T-helper 2 cell treated with Interferon-gamma antibody and Interleukin-4, amounts not matched to agents 5 μg/mL and 100 μg/mL, for 36 hours (primary cell): ENCODE data around the gene ARFGEF2.
"Not testable (repeated sequence)": the region's sequence is repeated elsewhere in the genome, so short reads cannot be mapped to it uniquely, and the experiment has no call there.

Experiments
- DNase-seq: peaks from one replicate; pipeline ENCODE4 v3.0.0; 2021; ENCODE audit warnings: low spot score
- H3K27ac Mint-ChIP-seq: one replicate; pipeline ENCODE4 v1.8.0; 2021; ENCODE audit warnings: mild to moderate bottlenecking, mixed read lengths
- H3K27me3 Mint-ChIP-seq: one replicate; pipeline ENCODE4 v1.8.0; 2021; ENCODE audit warnings: low read depth, mixed read lengths
- H3K36me3 Mint-ChIP-seq: one replicate; pipeline ENCODE4 v1.8.0; 2021; ENCODE audit warnings: low read depth, mixed read lengths
- H3K4me1 Mint-ChIP-seq: one replicate; pipeline ENCODE4 v1.8.0; 2021; ENCODE audit warnings: low read depth, mixed read lengths
- H3K4me3 Mint-ChIP-seq: one replicate; pipeline ENCODE4 v1.8.0; 2022; ENCODE audit warnings: mild to moderate bottlenecking, moderate library complexity, mixed read lengths
- H3K9me3 Mint-ChIP-seq: one replicate; pipeline ENCODE4 v1.8.0; 2021; ENCODE audit warnings: mixed read lengths

The ARFGEF2 gene

DNA sequence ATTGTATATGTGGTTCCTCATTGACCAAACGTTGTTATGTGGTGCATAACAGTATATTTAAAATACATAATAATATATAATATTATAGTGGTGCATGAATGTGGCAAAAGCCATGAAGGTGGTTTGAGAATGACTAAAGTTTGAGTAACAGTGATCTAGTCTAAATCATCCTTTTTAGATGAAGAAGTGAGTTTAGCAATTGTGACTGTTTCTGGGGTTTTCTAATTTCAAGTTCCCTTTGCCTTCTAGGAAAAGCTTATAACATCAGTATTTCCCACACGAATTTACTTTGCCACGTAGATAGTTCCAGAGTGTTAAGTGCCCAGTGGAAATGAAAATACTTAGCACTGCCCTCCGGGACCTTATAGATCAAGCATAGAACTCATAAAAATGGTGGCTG lies 40.9 kb downstream of the ARFGEF2 start:
- peaks cover 20% of the 10 kb centered on the region for H3K36me3 Mint-ChIP-seq
- H3K27ac Mint-ChIP-seq = no peak overlapping the region
- DNase-seq = no peak
- H3K27me3 Mint-ChIP-seq = no peaks in the 10 kb centered on the region
- H3K4me1 Mint-ChIP-seq = no peaks in the 10 kb centered on the region
- H3K4me3 Mint-ChIP-seq = no peak overlapping the region
- no peaks in the 10 kb centered on the region for H3K9me3 Mint-ChIP-seq

DNA sequence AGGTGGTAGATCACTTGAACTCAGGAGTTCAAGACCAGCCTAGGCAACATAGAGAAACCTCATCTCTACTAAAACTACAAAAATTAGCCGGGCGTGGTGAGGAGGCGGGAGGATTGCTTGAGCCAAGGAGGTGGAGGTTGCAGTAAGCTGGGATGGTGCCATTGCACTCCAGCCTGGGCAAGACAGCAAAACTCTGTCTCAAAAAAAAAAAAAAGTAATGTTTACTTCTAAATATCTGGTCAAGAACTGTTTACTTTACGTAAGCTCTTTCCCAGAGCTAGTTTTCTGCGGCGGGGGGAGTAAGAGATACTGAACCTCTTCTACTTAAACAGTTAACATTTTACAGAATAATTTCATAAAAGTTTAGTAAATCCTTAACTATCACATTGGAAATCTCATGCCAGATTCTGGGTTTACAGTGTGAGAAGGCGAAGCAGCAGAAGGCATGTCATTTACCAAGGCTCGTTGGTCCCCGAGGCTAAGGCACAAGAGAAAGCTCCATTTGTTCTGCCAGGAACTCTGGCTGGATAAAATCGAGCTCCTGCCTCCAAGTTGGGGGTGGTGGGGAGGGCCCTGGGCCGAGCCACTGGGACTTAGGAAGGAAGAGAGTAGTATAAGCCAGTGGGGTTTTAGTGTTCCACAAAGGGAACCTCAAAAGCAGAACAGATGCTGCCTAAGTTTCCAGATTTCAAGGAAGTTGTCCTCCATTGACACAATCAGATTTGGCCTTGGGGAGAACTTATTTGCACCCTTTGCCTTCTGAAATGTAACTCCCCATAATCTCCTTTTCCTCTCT lies 41.7 kb downstream of the ARFGEF2 start:
- Mint-ChIP-seq H3K27ac (no peak overlapping the region), H3K4me1 (no peaks in the 10 kb centered on the region), H3K4me3 (no peak overlapping the region), H3K9me3 (no peaks in the 10 kb centered on the region), H3K36me3 (peaks cover 19% of the 10 kb centered on the region), H3K27me3 (no peaks in the 10 kb centered on the region)
- DNase-seq = no peak

DNA sequence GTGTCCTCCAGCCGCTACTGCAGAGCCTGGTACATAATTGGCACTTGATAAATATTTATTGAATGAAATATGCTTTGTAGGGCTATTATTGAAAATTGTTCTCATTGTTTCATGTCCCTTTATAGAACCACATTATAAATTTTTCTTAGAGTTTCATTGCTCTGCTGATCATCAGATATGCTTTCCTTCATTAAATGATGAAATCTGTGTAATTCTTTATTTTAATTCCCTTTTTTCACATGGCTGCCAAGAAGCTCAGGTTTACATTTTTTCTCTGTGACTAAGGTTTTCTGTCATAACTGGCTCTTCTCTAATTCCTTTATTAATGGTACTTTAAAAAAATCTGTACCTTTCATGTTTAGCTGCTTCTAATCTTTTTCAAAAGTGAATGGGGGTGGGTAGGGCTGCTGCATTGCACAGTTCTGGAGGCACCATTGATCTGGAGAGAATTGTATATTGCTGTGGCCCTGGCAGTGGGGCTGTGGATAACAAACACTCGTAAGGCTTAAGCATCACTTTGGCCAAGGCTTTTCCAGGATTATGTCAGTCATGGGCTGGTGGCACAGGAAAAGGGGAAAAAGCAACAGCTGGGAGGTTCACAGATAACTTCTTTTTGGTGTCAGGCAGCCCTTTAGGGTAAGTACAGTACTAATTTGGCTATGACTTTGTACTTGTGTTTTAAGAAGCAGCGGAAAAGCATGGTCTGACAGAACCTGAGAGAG lies 43.8 kb downstream of the ARFGEF2 start:
- Mint-ChIP-seq H3K27me3 (no peaks in the 10 kb centered on the region), H3K9me3 (no peaks in the 10 kb centered on the region), H3K36me3 (peaks cover 28% of the 10 kb centered on the region), H3K27ac (no peak overlapping the region), H3K4me3 (no peak overlapping the region), H3K4me1 (no peaks in the 10 kb centered on the region)
- DNase-seq = no peak

DNA sequence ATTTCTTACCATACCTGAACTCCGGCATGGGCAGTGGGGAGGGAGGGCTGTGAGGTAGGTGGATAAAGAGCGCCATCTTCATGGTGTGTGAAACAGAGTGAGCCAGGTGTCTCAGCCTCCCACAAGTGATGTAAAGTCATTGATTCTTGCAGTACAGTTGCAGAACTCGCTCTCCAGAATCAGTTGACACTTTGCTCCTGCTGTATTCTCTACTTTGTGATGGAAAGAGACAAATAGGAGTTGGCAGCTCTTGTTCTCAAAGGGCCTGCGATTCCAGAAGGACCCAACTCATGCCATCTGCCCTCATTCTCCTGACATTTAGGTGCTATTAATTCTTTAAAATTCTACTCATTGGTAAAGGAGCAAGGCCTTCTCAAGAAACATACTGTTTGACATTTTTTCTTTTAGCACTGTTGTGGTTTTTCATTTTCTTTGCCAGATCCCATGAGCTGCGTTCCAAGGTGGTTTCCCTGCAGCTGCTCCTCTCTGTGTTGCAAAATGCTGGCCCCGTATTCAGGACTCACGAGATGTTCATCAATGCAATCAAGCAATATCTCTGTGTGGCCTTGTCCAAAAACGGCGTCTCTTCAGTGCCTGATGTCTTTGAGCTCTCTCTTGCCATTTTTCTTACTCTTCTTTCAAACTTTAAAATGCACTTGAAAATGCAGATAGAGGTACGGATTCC lies 49.3 kb downstream of the ARFGEF2 start:
- H3K27ac Mint-ChIP-seq = no peak overlapping the region
- H3K36me3 Mint-ChIP-seq = peaks cover 33% of the 10 kb centered on the region
- no peaks in the 10 kb centered on the region for H3K27me3 Mint-ChIP-seq
- H3K9me3 Mint-ChIP-seq = no peaks in the 10 kb centered on the region
- no peaks in the 10 kb centered on the region for H3K4me1 Mint-ChIP-seq
- no peak overlapping the region for H3K4me3 Mint-ChIP-seq
- no peak for DNase-seq

DNA sequence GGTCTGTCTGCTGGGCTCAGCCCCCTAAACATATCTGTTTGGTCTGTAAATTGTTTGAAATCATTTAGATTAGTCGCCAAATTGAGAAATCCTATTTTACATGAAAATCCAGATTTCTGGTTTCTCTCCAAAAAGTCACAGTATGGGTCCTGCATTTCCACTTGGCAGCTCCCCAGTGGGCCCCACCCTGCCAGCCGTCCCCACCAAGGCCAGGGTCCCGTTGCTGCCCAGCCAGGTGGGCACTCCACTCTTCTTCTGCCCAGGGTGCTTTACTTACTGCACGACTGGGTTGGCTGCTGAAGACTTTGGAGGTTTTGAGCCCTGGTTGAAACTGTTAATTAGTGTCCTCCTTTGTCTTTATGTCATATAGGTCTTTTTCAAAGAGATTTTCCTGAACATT lies 50.4 kb downstream of the ARFGEF2 start:
- DNase-seq = no peak
- Mint-ChIP-seq H3K9me3 (no peaks in the 10 kb centered on the region), H3K4me1 (no peaks in the 10 kb centered on the region), H3K36me3 (peaks cover 38% of the 10 kb centered on the region), H3K27ac (no peak overlapping the region), H3K4me3 (no peak overlapping the region), H3K27me3 (no peaks in the 10 kb centered on the region)

DNA sequence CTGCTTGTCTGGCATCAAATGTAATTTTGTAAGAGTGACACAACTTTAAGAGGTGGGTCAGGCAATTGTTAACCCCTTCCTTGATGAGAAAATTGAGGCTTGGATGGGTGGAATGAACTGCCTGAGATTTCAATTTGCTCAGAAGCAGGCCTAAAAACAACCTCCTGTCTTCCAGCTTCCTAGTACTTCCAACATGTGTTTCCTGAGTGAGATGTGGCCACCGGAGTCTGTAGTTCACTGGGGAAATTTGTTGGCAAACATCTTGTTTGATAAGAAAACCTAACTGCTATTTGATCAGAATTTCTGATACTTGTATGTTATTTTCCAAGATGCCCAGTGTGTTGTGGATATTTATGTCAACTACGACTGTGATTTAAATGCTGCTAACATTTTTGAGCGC lies 51.3 kb downstream of the ARFGEF2 start:
- H3K4me1 Mint-ChIP-seq = no peaks in the 10 kb centered on the region
- H3K27ac Mint-ChIP-seq = no peak overlapping the region
- H3K27me3 Mint-ChIP-seq = no peaks in the 10 kb centered on the region
- H3K36me3 Mint-ChIP-seq = peaks cover 43% of the 10 kb centered on the region
- no peak overlapping the region for H3K4me3 Mint-ChIP-seq
- DNase-seq = no peak
- no peaks in the 10 kb centered on the region for H3K9me3 Mint-ChIP-seq

DNA sequence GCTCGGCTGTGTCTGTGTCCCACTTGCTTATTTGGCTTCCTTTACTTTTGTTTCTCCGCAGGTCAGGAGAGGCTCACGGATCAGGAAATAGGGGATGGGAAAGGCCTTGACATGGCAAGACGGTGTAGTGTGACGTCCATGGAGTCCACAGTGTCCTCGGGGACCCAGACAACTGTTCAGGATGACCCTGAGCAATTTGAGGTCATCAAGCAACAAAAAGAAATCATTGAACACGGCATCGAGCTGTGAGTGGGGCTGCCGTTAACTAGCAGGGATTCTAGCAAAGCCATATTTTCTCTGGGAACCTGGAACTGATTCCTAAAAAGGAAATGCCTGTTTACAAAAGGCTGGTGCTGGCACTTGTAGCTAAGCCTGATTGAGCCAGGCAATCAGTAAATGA lies 54.4 kb downstream of the ARFGEF2 start:
- DNase-seq = no peak
- Mint-ChIP-seq H3K36me3 (peaks cover 39% of the 10 kb centered on the region), H3K4me3 (no peak overlapping the region), H3K9me3 (no peaks in the 10 kb centered on the region), H3K27ac (no peak overlapping the region), H3K27me3 (no peaks in the 10 kb centered on the region), H3K4me1 (no peaks in the 10 kb centered on the region)

DNA sequence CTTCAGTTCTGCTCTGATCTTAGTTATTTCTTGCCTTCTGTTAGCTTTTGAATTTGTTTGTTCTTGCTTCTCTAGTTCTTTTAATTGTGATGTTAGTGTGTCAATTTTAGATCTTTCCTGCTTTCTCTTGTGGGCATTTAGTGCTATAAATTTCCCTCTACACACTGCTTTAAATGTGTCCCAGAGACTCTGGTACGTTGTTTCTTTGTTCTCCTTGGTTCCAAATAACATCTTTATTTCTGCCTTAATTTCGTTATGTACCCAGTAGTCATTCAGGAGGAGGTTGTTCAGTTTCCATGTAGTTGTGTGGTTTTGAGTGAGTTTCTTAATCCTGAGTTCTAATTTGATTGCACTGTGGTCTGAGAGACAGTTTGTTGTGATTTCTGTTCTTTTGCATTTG lies 58.5 kb downstream of the ARFGEF2 start:
- not testable (repeated sequence) for H3K9me3 Mint-ChIP-seq, H3K27me3 Mint-ChIP-seq, H3K27ac Mint-ChIP-seq, H3K4me3 Mint-ChIP-seq, H3K4me1 Mint-ChIP-seq, DNase-seq
- peaks cover 51% of the 10 kb centered on the region for H3K36me3 Mint-ChIP-seq

DNA sequence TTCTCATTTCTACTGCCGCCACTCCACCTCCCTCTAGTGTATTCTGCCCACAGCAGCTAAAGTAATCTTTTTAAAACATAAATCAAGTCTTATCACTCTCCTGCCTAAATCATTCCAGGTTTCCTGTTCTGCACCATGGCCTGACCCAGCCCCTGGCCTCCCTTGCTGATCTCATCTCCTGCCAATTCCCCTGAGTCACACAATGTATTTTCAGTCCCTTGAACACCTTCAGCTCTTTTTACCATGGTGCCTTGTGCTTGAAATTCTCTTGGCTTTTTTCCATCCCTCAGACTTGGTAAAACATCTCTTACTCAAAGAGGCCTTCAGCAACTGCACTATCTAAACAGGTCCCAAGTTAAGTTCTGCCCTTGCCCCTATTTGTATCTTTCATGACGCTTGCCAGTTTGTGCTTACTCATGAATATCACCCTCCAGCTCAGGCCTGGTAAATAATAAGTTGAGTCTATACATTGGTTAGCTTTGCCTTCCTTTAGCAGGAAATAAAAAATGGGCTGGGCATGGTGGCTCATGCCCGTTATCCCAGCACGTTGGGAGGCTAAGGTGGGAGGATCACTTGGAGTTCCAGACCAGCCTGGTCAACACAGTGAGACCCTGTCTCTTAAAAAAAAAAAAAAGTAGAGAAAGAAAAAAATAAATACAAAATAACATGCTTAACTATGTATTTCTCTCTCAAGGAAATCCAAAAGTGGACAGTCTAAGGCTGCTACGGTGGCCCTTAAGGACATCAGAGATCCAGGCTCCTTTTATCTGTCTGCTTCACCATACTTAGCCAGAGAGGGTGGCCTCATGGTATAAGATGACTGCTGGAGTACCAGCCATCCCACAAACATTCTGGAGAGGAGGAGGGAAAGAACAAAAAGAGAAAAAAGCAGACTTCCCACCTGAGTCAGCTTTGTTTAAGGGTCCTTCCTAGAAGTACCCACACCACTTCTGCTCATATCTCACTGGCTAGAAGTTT lies 62.2 kb downstream of the ARFGEF2 start:
- no peak for DNase-seq
- no peaks in the 10 kb centered on the region for H3K9me3 Mint-ChIP-seq

DNA sequence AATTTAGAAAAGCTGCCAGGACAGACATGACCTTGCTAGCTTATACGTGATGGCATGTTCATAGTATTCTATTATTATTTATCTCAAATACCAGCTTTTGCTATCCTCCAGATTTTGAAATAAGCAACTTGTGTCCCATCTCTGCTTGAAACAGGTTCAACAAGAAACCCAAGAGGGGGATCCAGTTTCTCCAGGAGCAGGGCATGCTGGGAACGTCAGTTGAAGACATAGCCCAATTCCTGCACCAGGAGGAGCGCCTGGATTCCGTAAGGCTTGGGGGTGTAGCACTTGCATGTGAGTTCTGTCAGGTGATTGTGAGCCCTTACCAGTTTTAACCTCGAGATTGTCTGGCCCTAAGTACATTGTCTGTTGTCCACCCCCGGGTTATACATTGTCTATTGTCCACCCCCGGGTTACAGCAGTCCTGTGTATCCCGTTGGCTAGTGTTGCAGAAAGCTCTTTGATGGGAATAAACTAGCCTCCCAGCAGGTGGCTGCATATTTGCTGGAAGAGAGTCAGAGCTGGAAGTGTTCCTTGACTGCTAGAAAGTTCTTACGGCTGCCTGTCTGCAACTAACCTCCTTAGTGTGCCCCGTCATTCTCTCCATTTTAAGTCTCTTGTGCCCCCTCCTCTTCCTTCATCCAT lies 63.2 kb downstream of the ARFGEF2 start:
- Mint-ChIP-seq H3K9me3 (no peaks in the 10 kb centered on the region), H3K4me1 (peaks cover 2% of the 10 kb centered on the region), H3K4me3 (no peak overlapping the region), H3K27ac (no peak overlapping the region), H3K36me3 (peaks cover 43% of the 10 kb centered on the region), H3K27me3 (no peaks in the 10 kb centered on the region)
- no peak for DNase-seq

More for the DNA sequence above, 62.2 kb downstream of the ARFGEF2 start:
- Mint-ChIP-seq H3K27me3 (no peaks in the 10 kb centered on the region), H3K4me1 (peaks cover 2% of the 10 kb centered on the region), H3K36me3 (peaks cover 41% of the 10 kb centered on the region), H3K4me3 (no peak overlapping the region), H3K27ac (no peak overlapping the region)

DNA sequence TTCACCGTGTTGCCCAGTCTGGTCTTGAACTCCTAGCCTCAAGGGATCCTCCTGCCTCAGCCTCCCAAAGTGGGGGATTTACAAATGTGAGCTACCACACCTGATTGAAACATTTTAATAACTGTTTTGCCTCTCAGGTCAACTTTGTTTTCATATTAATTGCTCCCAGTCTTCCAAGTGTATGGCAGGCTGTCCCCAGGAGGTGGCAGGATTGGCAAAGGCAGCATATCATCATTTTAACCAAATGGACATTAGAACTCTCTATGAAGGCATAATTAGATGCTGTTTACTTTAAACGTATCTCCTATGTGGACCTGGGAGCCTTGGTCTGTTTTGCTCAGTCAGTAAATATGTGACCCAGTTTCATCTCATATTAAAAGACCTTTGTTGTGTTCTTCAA lies 65.4 kb downstream of the ARFGEF2 start:
- Mint-ChIP-seq H3K27me3 (no peaks in the 10 kb centered on the region), H3K4me1 (peaks cover 1% of the 10 kb centered on the region), H3K4me3 (no peak overlapping the region), H3K36me3 (peaks cover 42% of the 10 kb centered on the region), H3K9me3 (no peaks in the 10 kb centered on the region), H3K27ac (no peak overlapping the region)
- DNase-seq = no peak

DNA sequence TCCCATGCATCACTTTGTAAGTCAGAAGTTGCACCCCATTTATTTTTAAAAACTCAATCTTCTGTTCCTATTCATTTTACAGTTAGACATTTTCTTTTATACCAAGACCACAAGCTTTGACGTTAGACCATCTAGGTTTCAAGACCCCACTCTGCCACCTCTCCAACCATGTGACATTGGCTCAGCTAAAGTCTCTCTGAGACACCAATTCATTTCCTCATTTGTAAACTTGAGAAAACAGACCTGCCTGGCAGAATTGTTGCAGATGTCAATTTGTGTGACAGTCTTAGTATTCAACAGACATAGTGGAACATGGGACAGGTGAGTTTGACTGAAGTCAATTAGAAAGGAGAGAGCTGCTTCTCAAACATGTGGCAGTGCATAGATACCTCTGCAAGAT lies 69.0 kb downstream of the ARFGEF2 start:
- Mint-ChIP-seq H3K27me3 (no peaks in the 10 kb centered on the region), H3K36me3 (peaks cover 44% of the 10 kb centered on the region), H3K4me3 (no peak overlapping the region), H3K9me3 (no peaks in the 10 kb centered on the region), H3K27ac (no peak overlapping the region), H3K4me1 (no peaks in the 10 kb centered on the region)
- DNase-seq = no peak

DNA sequence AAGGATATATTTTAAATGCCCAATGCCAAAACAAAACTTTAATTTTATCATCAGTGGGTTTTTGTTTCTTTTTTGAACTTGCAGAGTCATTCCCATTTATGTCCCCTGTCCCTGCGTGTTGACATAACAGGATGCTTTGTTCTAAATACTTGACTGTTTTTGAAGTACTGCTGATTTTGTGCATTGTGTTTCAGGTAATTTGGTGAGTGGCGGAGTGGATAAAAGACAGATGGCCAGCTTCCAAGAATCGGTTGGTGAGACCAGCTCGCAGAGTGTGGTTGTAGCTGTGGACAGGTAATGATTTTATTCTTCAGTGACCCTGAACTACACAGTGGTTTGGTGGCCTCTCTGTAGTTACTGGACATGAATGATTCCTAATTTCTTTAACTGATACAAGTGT lies 74.1 kb downstream of the ARFGEF2 start:
- DNase-seq = no peak
- Mint-ChIP-seq H3K27ac (no peak overlapping the region), H3K9me3 (no peaks in the 10 kb centered on the region), H3K36me3 (peaks cover 51% of the 10 kb centered on the region), H3K4me3 (no peak overlapping the region), H3K4me1 (no peaks in the 10 kb centered on the region), H3K27me3 (no peaks in the 10 kb centered on the region)
